A673 (cell line): ENCODE measurements around the gene RBBP8. TPM values are rescaled to one million over a fixed set of nuclear protein-coding genes. Genes with fewer than 3 reads are reported as not detected.
"Not testable (repeated sequence)": the region's sequence is repeated elsewhere in the genome, so short reads cannot be mapped to it uniquely, and the experiment has no call there.

Experiments
- Bru-seq: library from RNA; stranded (reverse); fragments of 400-500 nt; gene quantifications from one replicate; lab custom pipeline; 2021; lab: Mats Ljungman, UMichigan
- BruChase-seq, 2 experiments: library from RNA; stranded (reverse); fragments of 400-500 nt; gene quantifications; one replicate each; lab custom pipeline; 2021; lab: Mats Ljungman, UMichigan
- BruUV-seq: library from RNA; stranded (reverse); fragments of 400-500 nt; replicated peaks from 2 replicates; lab custom pipeline; 2021; lab: Mats Ljungman, UMichigan
- CTCF ChIA-PET: fragments of 300-600 bp; sonication (Branson Sonifier 250); formaldehyde crosslinking; loops from one replicate; lab custom pipeline; 2022; ENCODE audit warnings: antibody characterized with exemption; lab: Charles Lee
- POLR2A ChIA-PET: fragments of 300-600 bp; sonication (Branson Sonifier 250); formaldehyde crosslinking; loops from one replicate; lab custom pipeline; 2022; ENCODE audit warnings: antibody characterized with exemption; ENCODE audit not compliant: low non-redundant PET; lab: Charles Lee
- DNase-seq: peaks from one replicate; pipeline ENCODE4 v3.0.0-alpha.2; 2015; ENCODE audit warnings: low spot score
- H3K27ac ChIP-seq: fragments of 200-600 bp; sonication (generic); 2 replicates; pipeline ENCODE4 v1.5.1; 2016; ENCODE audit warnings: mixed run types, low read depth, mild to moderate bottlenecking, mixed read lengths, antibody characterized with exemption, low read length; ENCODE audit not compliant: poor library complexity, severe bottlenecking
- H3K27me3 ChIP-seq: fragments of 200-600 bp; sonication (generic); replicated peaks from 2 replicates; pipeline ENCODE4 v1.6.1; 2017; ENCODE audit warnings: mixed run types, low read depth, mild to moderate bottlenecking, mixed read lengths, antibody characterized with exemption, low read length; ENCODE audit not compliant: insufficient read depth, poor library complexity
- H3K36me3 ChIP-seq: fragments of 200-600 bp; sonication (generic); 2 replicates; pipeline ENCODE4 v1.6.1; 2016; ENCODE audit warnings: mixed run types, mild to moderate bottlenecking, mixed read lengths, antibody characterized with exemption, low read length; ENCODE audit not compliant: insufficient read depth, poor library complexity, severe bottlenecking
- H3K4me1 ChIP-seq: fragments of 200-600 bp; sonication (generic); 2 replicates; pipeline ENCODE4 v1.6.1; 2017; ENCODE audit warnings: mixed run types, mild to moderate bottlenecking, mixed read lengths, antibody characterized with exemption, low read length; ENCODE audit not compliant: insufficient read depth, poor library complexity, severe bottlenecking
- H3K4me3 ChIP-seq: fragments of 200-600 bp; sonication (generic); 2 replicates; pipeline ENCODE4 v1.5.1; 2016; ENCODE audit warnings: low read depth, mixed run types, mild to moderate bottlenecking, mixed read lengths, low read length; ENCODE audit not compliant: poor library complexity, severe bottlenecking
- H3K9me3 ChIP-seq: fragments of 200-600 bp; sonication (generic); 2 replicates; pipeline ENCODE4 v1.6.1; 2016; ENCODE audit warnings: mixed run types, low read depth, mild to moderate bottlenecking, mixed read lengths, antibody characterized with exemption, low read length; ENCODE audit not compliant: poor library complexity, severe bottlenecking
- CTCF ChIP-seq: fragments of 300-800, 200-600 bp; sonication (generic); conservative IDR thresholded peaks from 2 replicates; pipeline ENCODE4 v1.5.1; 2017; ENCODE audit warnings: low read depth, mild to moderate bottlenecking, antibody characterized with exemption, low read length, moderate library complexity, mixed read lengths
- EZH2 ChIP-seq: fragments of 200-600 bp; sonication (generic); IDR thresholded peaks from 2 replicates; pipeline ENCODE4 v1.6.1; 2017; ENCODE audit warnings: borderline replicate concordance, low read depth, mild to moderate bottlenecking, mixed read lengths, antibody characterized with exemption, low read length; ENCODE audit not compliant: poor library complexity, severe bottlenecking
- intact Hi-C: fragments of 100-400 bp; cut with micrococcal nuclease; formaldehyde crosslinking; loops from one replicate; pipeline ENCODE4 v1.10.0; 2022; ENCODE audit not compliant: unreplicated experiment
- long read RNA-seq: library from polyadenylated mRNA; stranded (forward); transcript quantifications from one replicate; pipeline ENCODE4 v2.0.0, GENCODE V29; 2022
- total RNA-seq: library from RNA; stranded (reverse); gene quantifications from 2 replicates; pipeline ENCODE4 v1.2.3, GENCODE V29; 2021

Gene RBBP8
- total RNA-seq (75.8 and 88.2 TPM in 2 replicates), Bru-seq, nascent RNA (percentile 89 among the genes with signal in this experiment), BruChase-seq, experiment 1, labeled RNA remaining after a 2-hour chase (percentile 77 among the genes with signal in this experiment), BruChase-seq, experiment 2, labeled RNA remaining after a 6-hour chase (percentile 78 among the genes with signal in this experiment)
- long read RNA-seq, transcript RBBP8-204 (19 exons, 3,293 nt) = major isoform, 5 of 26 reads
- long read RNA-seq, partial matches to known transcripts = 5 of 26 reads
- long read RNA-seq, other reads (novel, unspliced or antisense) = 13 of 26 reads

GRCh38 chr18:22933206-22933965 is at the start of gene RBBP8:
Gene RBBP8, plus strand, starts transcription at chr18:22933328. Its CDS starts 3,524 bp downstream, at chr18:22936852.
- Histone ChIP-seq H3K4me1 (peaks cover 12% of the 10 kb centered on the region), H3K27me3 (no peaks in the 10 kb centered on the region), H3K4me3 (peak within 1 kb of the TSS; percentile 88), H3K9me3 (no peaks in the 10 kb centered on the region), H3K36me3 (peaks cover 17% of the 10 kb centered on the region), H3K27ac (peak within 1 kb of the TSS; percentile 98)
- DNase-seq = peak; percentile 92
- no TSS peak for BruUV-seq
- ChIA-PET CTCF (interaction anchor here (1.1 kb wide), 1 partner anchor 50 kb away, joined by 3 read pairs; no protein-coding TSS in a partner anchor), POLR2A (no interaction called here)
- intact Hi-C loops = loop anchor here (5.0 kb wide), 1 partner anchor 111 kb away; no protein-coding TSS in a partner anchor
- TF ChIP-seq EZH2 = no peak
- TF ChIP-seq CTCF = no peak

GRCh38 chr18:22883827-22884226 is 49.3 kb upstream of the RBBP8 start:
- H3K4me3 ChIP-seq = no peak overlapping the region
- H3K27ac ChIP-seq = no peak overlapping the region
- no peaks in the 10 kb centered on the region for H3K9me3 ChIP-seq
- CTCF ChIA-PET = no interaction called here
- no peaks in the 10 kb centered on the region for H3K36me3 ChIP-seq
- no peaks in the 10 kb centered on the region for H3K27me3 ChIP-seq
- H3K4me1 ChIP-seq = no peaks in the 10 kb centered on the region
- POLR2A ChIA-PET = no interaction called here
- intact Hi-C loops = no loop called here
- no peak for TF ChIP-seq EZH2
- no peak for TF ChIP-seq CTCF
- no TSS peak for BruUV-seq
- DNase-seq = no peak

- H3K4me3 ChIP-seq, intact Hi-C loops, H3K9me3 ChIP-seq, H3K4me1 ChIP-seq, H3K27me3 ChIP-seq, POLR2A ChIA-PET, DNase-seq, CTCF ChIA-PET, H3K36me3 ChIP-seq, BruUV-seq, H3K27ac ChIP-seq: not testable (repeated sequence)
Measured at GRCh38 chr18:22885694-22886093, 47.4 kb upstream of the RBBP8 start.
